ENCODE measurements around the gene ECE1. TPM values are rescaled to one million over a fixed set of nuclear protein-coding genes. Genes with fewer than 3 reads are reported as not detected.

Gene ECE1
- total and polyA plus RNA-seq, 9 of the 15 experiments (the other 6 are each of a cell fraction or from before 2014, with no cell fraction given) = 0.56 to 34.8 (median 11.0) TPM

DNA sequence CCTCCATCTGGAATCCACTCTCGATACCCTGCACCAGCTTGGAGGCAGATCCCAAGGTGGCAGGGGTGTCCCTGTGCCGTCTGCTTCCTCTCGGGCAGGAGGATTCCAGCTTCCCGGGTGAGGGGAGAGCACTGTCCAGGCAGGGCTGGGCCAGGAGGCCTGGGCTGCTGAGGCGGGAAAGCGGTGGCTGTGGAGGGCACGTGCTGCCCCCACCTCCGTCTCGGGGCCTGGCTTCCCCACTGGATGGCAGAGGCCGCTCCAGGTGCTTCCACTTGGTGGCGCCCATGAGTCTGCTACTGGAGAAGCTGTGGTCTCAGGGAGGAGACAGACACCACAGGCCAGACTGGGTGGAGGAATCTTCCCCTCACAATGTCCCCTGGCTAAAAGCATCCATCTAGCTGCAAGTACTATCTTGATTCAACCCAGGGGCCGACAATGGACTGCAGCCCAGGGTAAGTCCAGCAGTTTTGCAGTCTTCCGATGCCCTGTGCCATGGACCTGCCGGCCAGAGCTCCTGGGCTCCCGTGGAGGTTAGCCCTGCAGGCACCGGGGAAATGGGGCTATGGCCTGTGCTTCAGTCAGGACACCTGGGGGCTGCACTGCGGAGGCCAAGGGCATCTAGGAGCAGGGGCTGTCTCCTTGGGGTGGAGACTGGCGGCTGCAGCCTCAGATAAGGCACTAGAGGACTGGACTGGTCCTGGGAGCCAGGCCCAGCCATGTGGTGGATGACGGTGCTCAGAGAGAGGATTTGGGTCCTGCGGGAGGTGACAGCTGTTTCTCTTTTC lies 72.3 kb downstream of the ECE1 start (continued):
- TF ChIP-seq RFX5 (IDR thresholded peaks at IDR 0.05; ENCODE audit: low read depth, low read length) = no peak
- no peak for TF ChIP-seq PML (IDR thresholded peaks at IDR 0.05; ENCODE audit: low read length)
- TF ChIP-seq PHF21A (IDR thresholded peaks at IDR 0.05; ENCODE audit: borderline replicate concordance, low read depth) = no peak
- TF ChIP-seq ID3 (CRISPR knock-in tag; IDR thresholded peaks at IDR 0.05) = no peak
- TF ChIP-seq ID3 (tag; IDR thresholded peaks at IDR 0.05) = no peak
- TF ChIP-seq, protein P1, sequence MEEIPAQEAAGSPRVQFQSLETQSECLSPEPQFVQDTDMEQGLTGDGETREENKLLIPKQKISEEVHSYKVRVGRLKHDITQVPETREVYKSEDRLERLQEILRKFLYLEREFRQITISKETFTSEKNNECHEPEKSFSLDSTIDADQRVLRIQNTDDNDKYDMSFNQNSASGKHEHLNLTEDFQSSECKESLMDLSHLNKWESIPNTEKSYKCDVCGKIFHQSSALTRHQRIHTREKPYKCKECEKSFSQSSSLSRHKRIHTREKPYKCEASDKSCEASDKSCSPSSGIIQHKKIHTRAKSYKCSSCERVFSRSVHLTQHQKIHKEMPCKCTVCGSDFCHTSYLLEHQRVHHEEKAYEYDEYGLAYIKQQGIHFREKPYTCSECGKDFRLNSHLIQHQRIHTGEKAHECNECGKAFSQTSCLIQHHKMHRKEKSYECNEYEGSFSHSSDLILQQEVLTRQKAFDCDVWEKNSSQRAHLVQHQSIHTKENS (CRISPR knock-in tag; IDR thresholded peaks at IDR 0.05) = no peak
- no peak for TF ChIP-seq LCOR (CRISPR knock-in tag; IDR thresholded peaks at IDR 0.05)
- TF ChIP-seq, protein P2, sequence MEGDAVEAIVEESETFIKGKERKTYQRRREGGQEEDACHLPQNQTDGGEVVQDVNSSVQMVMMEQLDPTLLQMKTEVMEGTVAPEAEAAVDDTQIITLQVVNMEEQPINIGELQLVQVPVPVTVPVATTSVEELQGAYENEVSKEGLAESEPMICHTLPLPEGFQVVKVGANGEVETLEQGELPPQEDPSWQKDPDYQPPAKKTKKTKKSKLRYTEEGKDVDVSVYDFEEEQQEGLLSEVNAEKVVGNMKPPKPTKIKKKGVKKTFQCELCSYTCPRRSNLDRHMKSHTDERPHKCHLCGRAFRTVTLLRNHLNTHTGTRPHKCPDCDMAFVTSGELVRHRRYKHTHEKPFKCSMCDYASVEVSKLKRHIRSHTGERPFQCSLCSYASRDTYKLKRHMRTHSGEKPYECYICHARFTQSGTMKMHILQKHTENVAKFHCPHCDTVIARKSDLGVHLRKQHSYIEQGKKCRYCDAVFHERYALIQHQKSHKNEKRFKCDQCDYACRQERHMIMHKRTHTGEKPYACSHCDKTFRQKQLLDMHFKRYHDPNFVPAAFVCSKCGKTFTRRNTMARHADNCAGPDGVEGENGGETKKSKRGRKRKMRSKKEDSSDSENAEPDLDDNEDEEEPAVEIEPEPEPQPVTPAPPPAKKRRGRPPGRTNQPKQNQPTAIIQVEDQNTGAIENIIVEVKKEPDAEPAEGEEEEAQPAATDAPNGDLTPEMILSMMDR (IDR thresholded peaks at IDR 0.05 in 2 of 3, conservative IDR thresholded peaks at IDR 0.05 in 1 of 3; ENCODE audit: insufficient read depth in 2 of 3, low read depth in 1 of 3, low read length in 3 of 3) = peak; percentile 70 to 82 (median 78)
- peak; percentile 60 for TF ChIP-seq MTA2 (IDR thresholded peaks at IDR 0.05; ENCODE audit: low read depth)
- TF ChIP-seq, protein P3, sequence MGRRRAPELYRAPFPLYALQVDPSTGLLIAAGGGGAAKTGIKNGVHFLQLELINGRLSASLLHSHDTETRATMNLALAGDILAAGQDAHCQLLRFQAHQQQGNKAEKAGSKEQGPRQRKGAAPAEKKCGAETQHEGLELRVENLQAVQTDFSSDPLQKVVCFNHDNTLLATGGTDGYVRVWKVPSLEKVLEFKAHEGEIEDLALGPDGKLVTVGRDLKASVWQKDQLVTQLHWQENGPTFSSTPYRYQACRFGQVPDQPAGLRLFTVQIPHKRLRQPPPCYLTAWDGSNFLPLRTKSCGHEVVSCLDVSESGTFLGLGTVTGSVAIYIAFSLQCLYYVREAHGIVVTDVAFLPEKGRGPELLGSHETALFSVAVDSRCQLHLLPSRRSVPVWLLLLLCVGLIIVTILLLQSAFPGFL (CRISPR knock-in tag; IDR thresholded peaks at IDR 0.05) = no peak
- TF ChIP-seq, protein P4, sequence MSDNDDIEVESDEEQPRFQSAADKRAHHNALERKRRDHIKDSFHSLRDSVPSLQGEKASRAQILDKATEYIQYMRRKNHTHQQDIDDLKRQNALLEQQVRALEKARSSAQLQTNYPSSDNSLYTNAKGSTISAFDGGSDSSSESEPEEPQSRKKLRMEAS (CRISPR knock-in tag; IDR thresholded peaks at IDR 0.05) = peak; percentile 34
- peak in 1 of 2 experiments; percentile 50; a peak in 2 of 4 replicates for TF ChIP-seq RAD21 (CRISPR knock-in tag; conservative IDR thresholded peaks at IDR 0.05 in 1 of 2, IDR thresholded peaks at IDR 0.05 in 1 of 2)
- no peak for TF ChIP-seq BRCA1 (IDR thresholded peaks at IDR 0.05)
- no peak for TF ChIP-seq BRCA1 (CRISPR knock-in tag; IDR thresholded peaks at IDR 0.05)
- TF ChIP-seq ZNF174 (CRISPR knock-in tag; IDR thresholded peaks at IDR 0.05) = no peak
- TF ChIP-seq, protein P5, sequence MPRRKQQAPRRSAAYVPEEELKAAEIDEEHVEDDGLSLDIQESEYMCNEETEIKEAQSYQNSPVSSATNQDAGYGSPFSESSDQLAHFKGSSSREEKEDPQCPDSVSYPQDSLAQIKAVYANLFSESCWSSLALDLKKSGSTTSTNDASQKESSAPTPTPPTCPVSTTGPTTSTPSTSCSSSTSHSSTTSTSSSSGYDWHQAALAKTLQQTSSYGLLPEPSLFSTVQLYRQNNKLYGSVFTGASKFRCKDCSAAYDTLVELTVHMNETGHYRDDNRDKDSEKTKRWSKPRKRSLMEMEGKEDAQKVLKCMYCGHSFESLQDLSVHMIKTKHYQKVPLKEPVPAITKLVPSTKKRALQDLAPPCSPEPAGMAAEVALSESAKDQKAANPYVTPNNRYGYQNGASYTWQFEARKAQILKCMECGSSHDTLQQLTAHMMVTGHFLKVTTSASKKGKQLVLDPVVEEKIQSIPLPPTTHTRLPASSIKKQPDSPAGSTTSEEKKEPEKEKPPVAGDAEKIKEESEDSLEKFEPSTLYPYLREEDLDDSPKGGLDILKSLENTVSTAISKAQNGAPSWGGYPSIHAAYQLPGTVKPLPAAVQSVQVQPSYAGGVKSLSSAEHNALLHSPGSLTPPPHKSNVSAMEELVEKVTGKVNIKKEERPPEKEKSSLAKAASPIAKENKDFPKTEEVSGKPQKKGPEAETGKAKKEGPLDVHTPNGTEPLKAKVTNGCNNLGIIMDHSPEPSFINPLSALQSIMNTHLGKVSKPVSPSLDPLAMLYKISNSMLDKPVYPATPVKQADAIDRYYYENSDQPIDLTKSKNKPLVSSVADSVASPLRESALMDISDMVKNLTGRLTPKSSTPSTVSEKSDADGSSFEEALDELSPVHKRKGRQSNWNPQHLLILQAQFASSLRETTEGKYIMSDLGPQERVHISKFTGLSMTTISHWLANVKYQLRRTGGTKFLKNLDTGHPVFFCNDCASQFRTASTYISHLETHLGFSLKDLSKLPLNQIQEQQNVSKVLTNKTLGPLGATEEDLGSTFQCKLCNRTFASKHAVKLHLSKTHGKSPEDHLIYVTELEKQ (CRISPR knock-in tag; IDR thresholded peaks at IDR 0.05) = no peak
- no peak for TF ChIP-seq RBM14 (IDR thresholded peaks at IDR 0.05; ENCODE audit: borderline replicate concordance, insufficient read depth, low read depth, low read length)
- TF ChIP-seq HDAC3 (IDR thresholded peaks at IDR 0.05; ENCODE audit: borderline replicate concordance, partially characterized antibody) = no peak
- no peak for TF ChIP-seq HDAC2 (IDR thresholded peaks at IDR 0.05)
- TF ChIP-seq KDM1A (IDR thresholded peaks at IDR 0.05) = peak in 1 of 2 experiments; percentile 14; a peak in 1 of 4 replicates
